Naive thymus-derived CD8-positive, alpha-beta T cell (primary cell): ENCODE measurements around the gene WARS2. TPM values are rescaled to one million over a fixed set of nuclear protein-coding genes. Genes with fewer than 3 reads are reported as not detected.
"Not testable (repeated sequence)": the region's sequence is repeated elsewhere in the genome, so short reads cannot be mapped to it uniquely, and the experiment has no call there.

Experiments used
- ATAC-seq, 2 donors: fragments of 150-1000 bp; cut with Tn5 transposase in 1 of 2; sonication (Bioruptor Pico), chemical (Tn5 transposase) in 1 of 2; 1 replicate in 1 of 2; 2 replicates in 1 of 2; pipeline ENCODE4 v1.10.0; 2021; ENCODE audit warnings: mild to moderate bottlenecking in 2 of 2, moderate library complexity in 2 of 2
- POLR2A ChIA-PET: fragments of 350-600 bp; sonication (Branson Sonifier 250); formaldehyde crosslinking; loops from one replicate; lab custom pipeline; 2021; ENCODE audit warnings: antibody characterized with exemption; lab: Charles Lee
- DNase-seq, 10 donors: peaks; one replicate each; pipeline versions ENCODE4 v3.0.0 to v3.0.0-alpha.2; 2020 to 2022
- H3K27ac Mint-ChIP-seq, 10 donors: one replicate each; pipeline ENCODE4 v1.8.0; 2020 to 2022; ENCODE audit warnings: mild to moderate bottlenecking in 10 of 10, mixed read lengths in 10 of 10, moderate library complexity in 4 of 10, inconsistent platforms in 1 of 10
- H3K27me3 Mint-ChIP-seq, 5 donors: one replicate each; pipeline ENCODE4 v1.8.0; 2021 to 2022; ENCODE audit warnings: mixed read lengths in 5 of 5
- H3K36me3 Mint-ChIP-seq, 3 donors: one replicate each; pipeline ENCODE4 v1.8.0; 2020 to 2022; ENCODE audit warnings: mixed read lengths in 3 of 3, mild to moderate bottlenecking in 2 of 3, inconsistent platforms in 1 of 3
- H3K4me1 Mint-ChIP-seq, 4 donors: one replicate each; pipeline ENCODE4 v1.8.0; 2021 to 2022; ENCODE audit warnings: mixed read lengths in 4 of 4
- H3K4me3 Mint-ChIP-seq, 10 donors: one replicate each; pipeline ENCODE4 v1.8.0; 2020 to 2022; ENCODE audit warnings: mild to moderate bottlenecking in 10 of 10, mixed read lengths in 10 of 10, moderate library complexity in 6 of 10, inconsistent platforms in 1 of 10
- H3K9me3 Mint-ChIP-seq, 9 donors: one replicate each; pipeline ENCODE4 v1.8.0; 2020 to 2022; ENCODE audit warnings: mixed read lengths in 9 of 9, mild to moderate bottlenecking in 3 of 9, inconsistent platforms in 1 of 9, moderate library complexity in 1 of 9
- polyA plus RNA-seq, 3 donors: library from polyadenylated mRNA; unstranded; fragments of 300-500 nt; fragmentation: Illumina TruSeq; gene quantifications; one replicate each; pipeline ENCODE4 v1.2.3, GENCODE V29; 2021
- total RNA-seq, 8 experiments: library from RNA in 2 of 8; stranded (reverse) in 2 of 8; gene quantifications; one replicate each; pipeline ENCODE4 v1.2.3 and lab custom pipeline; 2021 to 2026

The WARS2 gene
- total and polyA plus RNA-seq, 5 experiments from 2014 or later = 8.4 to 15.6 (median 9.7) TPM

- H3K36me3 Mint-ChIP-seq = peaks cover 27 to 87% (median 73%) of the 10 kb centered on the region in 3 donors
- no peak overlapping the region for H3K27ac Mint-ChIP-seq
- ATAC-seq (no peak), DNase-seq (no peak)
- no peak overlapping the region for H3K4me3 Mint-ChIP-seq
- POLR2A ChIA-PET = no interaction called here
- peaks cover 0 to 2% (median 0%) of the 10 kb centered on the region in 9 donors for H3K9me3 Mint-ChIP-seq
- peaks cover 0 to 9% (median 6%) of the 10 kb centered on the region in 4 donors for H3K4me1 Mint-ChIP-seq
- H3K27me3 Mint-ChIP-seq = no peaks in the 10 kb centered on the region
These were observed 19.5 kb upstream of the WARS2 start for GRCh38 chr1:119159966-119160365.

- POLR2A ChIA-PET = no interaction called here
- H3K9me3 Mint-ChIP-seq = peaks cover 0 to 4% (median 0%) of the 10 kb centered on the region in 9 donors
- H3K36me3 Mint-ChIP-seq = peaks cover 27 to 88% (median 73%) of the 10 kb centered on the region in 3 donors
- ATAC-seq = no peak
- no peak overlapping the region for H3K27ac Mint-ChIP-seq
- no peak overlapping the region for H3K4me3 Mint-ChIP-seq
- no peaks in the 10 kb centered on the region for H3K27me3 Mint-ChIP-seq
- H3K4me1 Mint-ChIP-seq = peaks cover 2 to 16% (median 8%) of the 10 kb centered on the region in 4 donors
- no peak for DNase-seq
These were observed 18.7 kb upstream of the WARS2 start for GRCh38 chr1:119159111-119159510.

GRCh38 chr1:119156761-119157160, 16.3 kb upstream of the WARS2 start:
- POLR2A ChIA-PET = not testable (repeated sequence)

GRCh38 chr1:119155069-119155468, 14.6 kb upstream of the WARS2 start:
- H3K4me3 Mint-ChIP-seq = peak overlapping the region in 1 of 10 donors; percentile 30
- DNase-seq, ATAC-seq, H3K9me3 Mint-ChIP-seq, H3K27ac Mint-ChIP-seq, H3K27me3 Mint-ChIP-seq, POLR2A ChIA-PET: not testable (repeated sequence)
- H3K36me3 Mint-ChIP-seq = peaks cover 14 to 85% (median 55%) of the 10 kb centered on the region in 3 donors
- H3K4me1 Mint-ChIP-seq = peaks cover 3 to 20% (median 10%) of the 10 kb centered on the region in 4 donors

More at GRCh38 chr1:119156761-119157160, 16.3 kb upstream of the WARS2 start:
- H3K27me3 Mint-ChIP-seq, H3K9me3 Mint-ChIP-seq, H3K27ac Mint-ChIP-seq, DNase-seq, ATAC-seq, H3K4me3 Mint-ChIP-seq: not testable (repeated sequence)
- H3K36me3 Mint-ChIP-seq = peaks cover 14 to 85% (median 58%) of the 10 kb centered on the region in 3 donors
- peaks cover 3 to 20% (median 9%) of the 10 kb centered on the region in 4 donors for H3K4me1 Mint-ChIP-seq

GRCh38 chr1:119150150-119150549, 9.7 kb upstream of the WARS2 start:
- Mint-ChIP-seq H3K36me3 (peaks cover 0 to 59% (median 18%) of the 10 kb centered on the region in 3 donors), H3K4me1 (peaks cover 3 to 25% (median 8%) of the 10 kb centered on the region in 4 donors), H3K27me3 (no peaks in the 10 kb centered on the region), H3K27ac (peak overlapping the region in 1 of 10 donors; percentile 10), H3K4me3 (no peak overlapping the region), H3K9me3 (peaks cover 0 to 2% (median 0%) of the 10 kb centered on the region in 9 donors)
- DNase-seq (no peak), ATAC-seq (no peak)
- POLR2A ChIA-PET = interaction anchor here (1.2 kb wide), 1 partner anchor 7 kb away, joined by 3 read pairs; no protein-coding TSS in a partner anchor

- POLR2A ChIA-PET = no interaction called here
- Mint-ChIP-seq H3K4me3 (no peak overlapping the region), H3K27me3 (no peaks in the 10 kb centered on the region), H3K36me3 (peaks cover 0 to 59% (median 11%) of the 10 kb centered on the region in 3 donors), H3K9me3 (no peaks in the 10 kb centered on the region), H3K27ac (peak overlapping the region in 1 of 10 donors; percentile 13), H3K4me1 (peaks cover 5 to 33% (median 9%) of the 10 kb centered on the region in 4 donors)
- ATAC-seq (no peak), DNase-seq (no peak)
These were observed 7.2 kb upstream of the WARS2 start for GRCh38 chr1:119147661-119148090.

GRCh38 chr1:119146466-119146865, 6.0 kb upstream of the WARS2 start:
- POLR2A ChIA-PET = no interaction called here
- ATAC-seq (no peak), DNase-seq (no peak)
- H3K9me3 Mint-ChIP-seq = no peaks in the 10 kb centered on the region
- H3K36me3 Mint-ChIP-seq = peaks cover 0 to 52% (median 7%) of the 10 kb centered on the region in 3 donors
- H3K4me3 Mint-ChIP-seq = no peak overlapping the region
- peaks cover 13 to 45% (median 16%) of the 10 kb centered on the region in 4 donors for H3K4me1 Mint-ChIP-seq
- no peaks in the 10 kb centered on the region for H3K27me3 Mint-ChIP-seq
- peak overlapping the region in 3 of 10 donors; percentile 16 to 39 (median 25) for H3K27ac Mint-ChIP-seq

- Mint-ChIP-seq H3K27ac (peak overlapping the region in 1 of 10 donors; percentile 3), H3K4me3 (no peak overlapping the region), H3K9me3 (no peaks in the 10 kb centered on the region), H3K27me3 (no peaks in the 10 kb centered on the region), H3K36me3 (peaks cover 0 to 40% (median 3%) of the 10 kb centered on the region in 3 donors), H3K4me1 (peaks cover 13 to 51% (median 19%) of the 10 kb centered on the region in 4 donors)
- ATAC-seq (no peak), DNase-seq (no peak)
- POLR2A ChIA-PET = no interaction called here
These were observed 4.4 kb upstream of the WARS2 start for GRCh38 chr1:119144813-119145212.

- POLR2A ChIA-PET = no interaction called here
- Mint-ChIP-seq H3K27ac (no peak overlapping the region), H3K4me3 (no peak overlapping the region), H3K4me1 (peaks cover 13 to 51% (median 19%) of the 10 kb centered on the region in 4 donors), H3K9me3 (no peaks in the 10 kb centered on the region), H3K36me3 (peaks cover 0 to 38% (median 3%) of the 10 kb centered on the region in 3 donors), H3K27me3 (no peaks in the 10 kb centered on the region)
- no peak for ATAC-seq
- DNase-seq = no peak
These were observed 3.3 kb upstream of the WARS2 start for GRCh38 chr1:119143706-119144105.

GRCh38 chr1:119141660-119142059, 1.2 kb upstream of the WARS2 start:
- Mint-ChIP-seq H3K27ac (no peak overlapping the region), H3K27me3 (no peaks in the 10 kb centered on the region), H3K36me3 (peaks cover 0 to 24% (median 3%) of the 10 kb centered on the region in 3 donors), H3K9me3 (no peaks in the 10 kb centered on the region), H3K4me1 (peaks cover 13 to 51% (median 19%) of the 10 kb centered on the region in 4 donors), H3K4me3 (no peak overlapping the region)
- ATAC-seq (no peak), DNase-seq (no peak)
- POLR2A ChIA-PET = interaction anchor here (1.3 kb wide), 1 partner anchor 11 kb away, joined by 3 read pairs; no protein-coding TSS in a partner anchor

GRCh38 chr1:119141020-119141424, 569 bp upstream of the WARS2 start:
- POLR2A ChIA-PET = interaction anchor here (1.3 kb wide), 1 partner anchor 10 kb away, joined by 3 read pairs; no protein-coding TSS in a partner anchor
- H3K4me3 Mint-ChIP-seq = no peak overlapping the region
- H3K27me3 Mint-ChIP-seq = no peaks in the 10 kb centered on the region
- ATAC-seq (peak in 1 of 2 donors; percentile 1), DNase-seq (peak in 5 of 10 donors; percentile 3 to 60 (median 20))
- H3K27ac Mint-ChIP-seq = no peak overlapping the region
- peaks cover 0 to 23% (median 3%) of the 10 kb centered on the region in 3 donors for H3K36me3 Mint-ChIP-seq
- no peaks in the 10 kb centered on the region for H3K9me3 Mint-ChIP-seq
- peaks cover 11 to 46% (median 19%) of the 10 kb centered on the region in 4 donors for H3K4me1 Mint-ChIP-seq

GRCh38 chr1:119139857-119140176, 636 bp downstream of the WARS2 start:
- peaks cover 0 to 17% (median under 1%) of the 10 kb centered on the region in 3 donors for H3K36me3 Mint-ChIP-seq
- H3K27ac Mint-ChIP-seq = no peak overlapping the region
- H3K27me3 Mint-ChIP-seq = no peaks in the 10 kb centered on the region
- POLR2A ChIA-PET = no interaction called here
- no peak overlapping the region for H3K4me3 Mint-ChIP-seq
- H3K9me3 Mint-ChIP-seq = no peaks in the 10 kb centered on the region
- DNase-seq (no peak), ATAC-seq (no peak)
- H3K4me1 Mint-ChIP-seq = peaks cover 8 to 34% (median 16%) of the 10 kb centered on the region in 4 donors

- Mint-ChIP-seq H3K9me3 (no peaks in the 10 kb centered on the region), H3K36me3 (peaks cover 0 to 15% (median 0%) of the 10 kb centered on the region in 3 donors), H3K27me3 (no peaks in the 10 kb centered on the region), H3K4me1 (peaks cover 8 to 34% (median 16%) of the 10 kb centered on the region in 4 donors), H3K4me3 (no peak overlapping the region), H3K27ac (no peak overlapping the region)
- POLR2A ChIA-PET = no interaction called here
- DNase-seq (peak in 7 of 10 donors; percentile 7 to 39 (median 31)), ATAC-seq (peak in 1 of 2 donors; percentile 11)
These were observed 1.1 kb downstream of the WARS2 start for GRCh38 chr1:119139403-119139802.
